ENCODE data around the gene FGR.
"Not testable (repeated sequence)": the region's sequence is repeated elsewhere in the genome, so short reads cannot be mapped to it uniquely, and the experiment has no call there.

Gene FGR

DNA sequence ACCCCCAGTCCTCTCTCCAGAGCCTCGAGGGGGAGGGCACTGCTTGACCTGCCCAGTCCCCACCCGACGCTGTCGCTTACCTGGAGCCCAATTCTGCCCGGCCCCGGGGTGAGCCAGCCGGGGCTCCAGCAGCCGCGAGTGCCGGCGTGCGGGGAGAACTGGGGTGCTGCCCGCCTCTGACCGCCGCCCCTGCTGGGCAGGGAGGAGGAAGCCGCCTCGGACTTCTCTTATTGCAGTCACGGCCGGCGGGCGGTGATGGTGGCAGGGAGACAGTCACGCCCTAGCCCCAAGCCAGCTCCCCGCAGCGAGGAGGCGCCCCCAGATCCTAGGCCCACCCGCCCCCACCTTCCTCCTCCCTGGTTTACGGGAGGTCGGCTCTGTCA, at the start of gene FGR:
Gene FGR (minus strand): TSS at position 201 of the 383 bp plus-strand sequence. CDS start 11,269 bp downstream, outside the sequence.
- no peak for DNase-seq

DNA sequence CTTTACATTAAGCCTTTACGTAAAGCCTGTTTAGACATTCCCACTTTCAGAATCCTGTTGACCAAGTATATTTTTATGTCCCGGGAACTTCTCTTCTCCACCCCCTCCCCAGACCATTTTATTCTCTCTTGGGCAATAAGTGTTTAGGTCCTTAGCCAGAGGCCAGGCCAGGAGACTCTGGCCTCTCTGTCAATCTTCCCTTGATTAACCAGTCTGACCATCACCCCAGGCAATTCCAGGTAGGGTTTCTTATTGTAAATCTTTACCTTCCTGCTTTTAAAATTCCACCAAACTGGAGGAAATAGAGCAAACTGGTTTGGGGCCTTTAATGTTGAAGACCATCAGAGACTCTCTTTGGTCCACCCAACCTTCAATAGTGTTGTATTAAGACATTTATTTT, 49.2 kb upstream of the FGR start:
- DNase-seq: no peak

DNA sequence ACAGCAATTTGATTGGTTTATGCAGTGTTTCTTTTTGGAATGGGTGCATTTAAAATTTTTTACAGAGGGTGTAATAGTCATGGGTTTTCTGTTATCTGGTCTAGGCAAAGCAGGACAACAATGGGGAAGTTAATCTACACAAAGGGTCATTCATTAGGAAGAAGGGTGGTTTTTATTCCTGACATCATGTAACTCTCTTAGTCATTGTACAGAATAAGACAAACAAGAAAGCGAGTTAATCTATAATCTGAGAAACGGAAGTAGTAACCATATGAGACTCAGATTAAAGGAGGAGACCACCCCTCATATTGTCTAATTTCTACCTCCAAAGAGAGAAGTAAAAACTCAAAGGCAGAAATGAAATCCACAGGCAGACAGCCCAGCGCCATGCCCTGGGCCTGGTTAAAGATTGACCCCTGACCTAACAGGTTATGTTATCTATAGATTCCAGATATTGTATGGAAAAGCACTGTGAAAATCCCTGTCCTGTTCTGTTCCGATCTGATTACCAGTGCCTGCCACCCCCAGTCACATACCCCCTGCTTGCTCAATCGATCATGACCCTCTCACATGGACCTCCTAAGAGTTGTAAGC, 47.5 kb upstream of the FGR start:
- no peak for DNase-seq

DNA sequence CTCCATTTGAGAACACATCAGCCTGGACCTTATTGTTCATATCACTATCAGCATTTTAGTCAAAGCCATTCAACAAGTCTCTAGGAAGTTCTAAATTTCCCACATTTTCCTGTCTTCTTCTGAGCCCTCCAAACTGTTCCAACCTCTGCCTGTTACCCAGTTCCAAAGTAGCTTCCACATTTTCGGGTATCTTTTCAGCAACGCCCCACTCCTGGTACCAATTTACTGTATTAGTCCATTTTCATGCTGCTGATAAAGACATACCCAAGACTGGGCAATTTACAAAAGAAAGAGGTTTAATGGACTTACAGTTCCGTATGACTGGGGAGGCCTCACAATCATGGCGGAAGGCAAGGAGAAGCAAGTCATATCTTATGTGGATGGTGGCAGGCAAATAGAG, 46.6 kb upstream of the FGR start:
- DNase-seq: not testable (repeated sequence)

DNA sequence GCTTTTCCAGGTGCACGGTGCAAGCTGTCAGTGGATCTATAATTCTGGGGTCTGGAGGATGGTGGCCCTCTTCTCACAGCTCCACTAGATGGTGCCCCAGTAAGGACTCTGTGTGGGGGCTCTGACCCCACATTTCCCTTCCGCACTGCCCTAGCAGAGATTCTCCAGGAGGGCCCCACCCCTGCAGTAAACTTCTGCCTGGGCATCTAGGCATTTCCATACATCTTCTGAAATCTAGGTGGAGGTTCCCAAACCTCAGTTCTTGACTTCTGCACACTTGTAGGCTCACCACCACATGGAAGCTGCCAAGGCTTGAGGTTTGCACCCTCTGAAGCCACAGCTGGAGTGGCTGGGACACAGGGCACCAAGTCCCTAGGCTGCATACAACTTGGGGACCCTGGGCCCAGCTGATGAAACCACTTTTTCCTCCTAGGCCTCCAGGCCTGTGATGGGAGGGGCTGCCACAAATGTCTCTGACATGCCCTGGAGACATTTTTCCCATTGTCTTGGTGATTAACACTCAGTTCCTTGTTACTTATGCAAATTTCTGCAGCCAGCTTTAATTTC, 45.3 kb upstream of the FGR start:
- not testable (repeated sequence) for DNase-seq

DNA sequence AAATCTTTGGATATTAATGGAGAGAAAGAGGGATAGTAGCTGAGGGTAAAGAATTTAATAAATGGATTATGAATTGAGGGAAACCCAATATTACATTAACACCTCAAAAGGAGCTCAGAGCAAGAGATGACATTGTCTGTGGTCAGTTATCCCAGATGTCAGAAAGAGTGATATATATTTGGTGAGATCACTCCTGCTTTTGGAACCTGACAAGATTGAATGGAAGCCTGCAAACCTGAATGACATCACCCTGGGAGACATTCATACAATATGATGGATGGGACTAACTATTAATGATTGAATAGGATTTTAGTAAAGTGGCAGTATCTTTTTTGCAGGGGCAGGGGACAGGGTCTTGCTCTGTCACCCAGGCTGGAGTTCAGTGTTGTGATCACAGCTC, 43.8 kb upstream of the FGR start:
- DNase-seq: peak; percentile 6

DNA sequence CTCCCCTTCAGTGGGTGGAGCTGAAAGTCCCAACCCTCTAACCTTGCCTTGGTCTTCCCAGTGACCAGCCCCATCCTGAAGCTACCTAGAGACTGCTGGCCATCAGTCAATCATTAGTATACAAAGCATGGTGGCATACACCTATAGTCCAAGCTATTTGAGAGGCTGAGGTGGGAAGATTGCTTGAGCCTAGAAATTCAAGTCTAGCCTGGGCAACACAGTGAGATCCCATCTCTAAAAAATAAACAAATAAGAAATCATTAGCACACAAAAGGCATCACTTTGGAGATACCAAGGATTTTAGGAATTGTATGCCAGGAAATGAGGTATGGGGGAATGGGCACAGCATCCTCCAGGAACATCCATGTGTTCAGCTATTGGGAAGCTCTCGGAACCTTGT, 41.4 kb upstream of the FGR start:
- DNase-seq: no peak

DNA sequence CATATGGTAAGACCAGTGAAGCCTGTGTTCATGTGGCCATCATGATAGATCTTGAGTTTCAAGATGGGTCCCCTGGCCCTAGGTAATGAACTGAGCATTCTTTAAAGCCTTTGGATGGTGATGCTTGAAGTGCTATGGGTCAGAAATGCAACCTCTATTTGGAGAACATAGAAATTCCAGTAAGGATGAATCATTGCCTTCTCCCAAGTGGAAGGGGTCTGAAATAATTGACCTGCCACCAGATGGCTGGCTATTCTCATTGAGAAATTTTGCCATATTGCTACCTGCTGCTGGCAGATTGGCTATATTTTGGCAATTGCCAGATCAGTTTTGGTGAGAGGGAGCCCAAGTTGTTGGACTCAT, 37.7 kb upstream of the FGR start:
- peak; percentile 21 for DNase-seq

DNA sequence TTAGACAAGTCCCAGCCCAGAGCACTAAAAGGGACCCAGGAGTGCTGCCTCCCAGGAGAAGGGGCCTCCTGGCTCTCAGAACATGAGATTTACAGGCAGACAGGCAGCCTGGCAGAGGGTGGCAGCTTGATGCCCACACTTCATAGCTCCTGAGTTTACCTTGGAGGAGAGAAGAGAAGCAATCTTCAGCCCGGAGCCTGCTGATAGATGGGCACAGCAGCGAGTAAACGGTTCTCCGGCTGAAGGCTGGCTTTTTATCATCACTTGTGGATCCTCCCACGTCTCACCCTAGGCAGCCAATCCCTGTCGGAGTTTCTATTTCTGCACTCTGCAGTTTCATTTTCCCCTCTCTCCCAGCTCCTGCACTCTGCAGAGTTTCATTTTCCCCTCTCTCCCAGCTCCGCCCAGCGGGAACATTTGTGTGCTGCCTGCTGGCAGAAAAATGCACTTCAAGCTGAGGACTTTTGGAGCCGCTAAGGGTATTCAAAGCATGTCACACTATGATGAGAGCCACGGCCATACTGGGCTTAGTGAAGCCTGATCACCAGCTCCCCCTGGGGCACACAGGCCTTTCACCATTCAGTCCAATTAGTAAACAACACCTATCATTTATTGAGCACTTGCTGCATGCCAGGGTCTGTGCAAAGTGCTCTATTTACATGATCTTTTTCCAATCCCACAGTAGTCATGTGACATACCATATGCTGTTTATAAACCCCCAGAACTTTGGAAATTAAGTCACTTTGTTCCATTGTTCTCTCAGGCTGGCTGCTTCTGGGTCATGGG, 37.2 kb upstream of the FGR start, which contains the start of gene IFI6:
Gene IFI6 (minus strand): TSS at position 229 of the 786 bp plus-strand sequence. CDS start 2,878 bp downstream, outside the sequence.
- DNase-seq: peak; percentile 98

DNA sequence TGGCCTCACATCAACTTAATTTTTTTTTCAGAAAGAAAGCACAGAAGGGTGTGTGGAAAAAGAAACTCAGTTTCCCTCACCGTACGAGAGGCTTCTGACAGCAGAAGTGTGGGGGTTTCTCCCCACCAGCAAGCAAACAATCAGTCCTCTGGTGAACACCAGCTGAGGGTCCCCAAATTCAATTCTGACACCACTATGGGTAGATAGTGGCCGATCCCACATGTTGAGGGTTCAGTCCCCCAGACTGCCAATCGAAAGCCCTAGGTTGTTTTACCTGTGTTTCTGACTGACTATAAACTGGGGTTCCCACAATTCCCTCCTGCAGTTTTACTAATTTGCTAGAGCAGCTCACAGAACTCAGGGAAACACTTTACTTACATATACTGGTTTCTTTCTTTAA, 34.9 kb upstream of the FGR start:
- no peak for DNase-seq

DNA sequence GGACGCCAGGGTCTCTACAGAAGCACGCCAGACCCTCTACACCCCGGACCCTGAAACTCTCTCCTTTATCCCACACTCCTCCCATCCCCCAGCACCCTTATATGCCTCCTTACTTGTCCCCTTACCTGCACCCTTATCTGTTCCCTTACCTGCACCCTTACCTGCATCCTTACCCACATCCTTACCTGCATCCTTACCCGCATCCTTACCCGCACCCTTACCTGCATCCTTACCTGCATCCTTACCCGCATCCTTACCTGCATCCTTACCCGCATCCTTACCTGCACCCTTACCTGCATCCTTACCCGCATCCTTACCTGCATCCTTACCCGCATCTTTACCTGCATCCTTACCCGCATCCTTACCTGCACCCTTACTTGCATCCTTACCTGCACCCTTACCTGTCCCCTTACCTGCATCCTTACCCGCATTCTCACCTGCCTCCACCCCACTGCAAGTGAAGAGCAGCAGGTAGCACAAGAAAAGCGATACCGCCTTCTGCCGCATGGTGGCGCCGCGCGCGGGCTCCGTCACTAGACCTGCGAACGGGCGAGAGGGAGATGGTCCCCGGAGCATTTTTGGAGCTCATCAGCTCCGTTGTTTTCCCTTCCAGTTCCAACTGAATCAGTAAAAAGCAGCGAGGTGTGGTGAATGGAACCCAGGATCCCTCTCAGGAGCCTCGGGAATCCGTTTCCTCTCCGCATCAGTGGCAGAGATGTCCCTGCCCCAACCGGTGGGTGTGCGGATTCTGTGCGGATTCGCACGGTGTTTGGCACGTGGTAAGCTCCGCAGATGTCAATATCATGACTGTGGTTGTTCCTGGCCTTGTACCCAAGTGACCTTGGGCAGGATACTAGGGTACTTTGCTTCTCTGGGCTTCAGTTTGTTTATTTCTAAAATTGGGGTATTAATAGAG, 34.1 kb upstream of the FGR start:
- peak; percentile 52 for DNase-seq

DNA sequence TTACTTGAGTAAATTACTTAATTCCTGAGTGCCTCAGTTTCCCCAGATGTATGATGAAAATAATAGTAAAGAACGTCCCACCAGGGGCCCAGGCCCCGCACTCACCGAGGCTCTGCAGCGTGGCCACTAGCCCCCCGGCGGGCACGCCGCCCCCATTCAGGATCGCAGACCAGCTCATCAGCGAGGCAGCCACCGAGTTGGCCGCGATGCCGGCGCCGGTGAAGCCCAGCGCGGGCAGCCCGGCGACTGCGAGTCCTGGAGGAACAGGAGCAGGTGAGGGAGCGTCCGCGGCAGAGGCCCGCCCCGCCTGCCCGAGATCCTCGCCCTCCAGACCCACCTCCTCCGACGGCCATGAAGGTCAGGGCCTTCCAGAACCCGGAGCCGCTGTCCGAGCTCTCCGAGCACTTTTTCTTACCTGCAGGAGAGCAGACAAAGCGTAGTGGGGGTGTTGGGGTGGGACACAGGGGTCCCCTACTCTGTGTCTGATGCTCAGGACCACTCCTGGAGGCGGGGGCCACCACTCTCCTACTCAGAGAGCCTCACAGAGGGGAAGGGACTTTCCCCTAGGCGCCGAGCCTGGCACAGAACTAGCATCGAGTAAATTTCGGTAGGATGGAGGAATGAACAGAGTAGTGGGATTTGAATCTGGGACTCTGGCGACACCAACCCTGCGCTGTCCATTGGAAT, 33.3 kb upstream of the FGR start:
- no peak for DNase-seq

DNA sequence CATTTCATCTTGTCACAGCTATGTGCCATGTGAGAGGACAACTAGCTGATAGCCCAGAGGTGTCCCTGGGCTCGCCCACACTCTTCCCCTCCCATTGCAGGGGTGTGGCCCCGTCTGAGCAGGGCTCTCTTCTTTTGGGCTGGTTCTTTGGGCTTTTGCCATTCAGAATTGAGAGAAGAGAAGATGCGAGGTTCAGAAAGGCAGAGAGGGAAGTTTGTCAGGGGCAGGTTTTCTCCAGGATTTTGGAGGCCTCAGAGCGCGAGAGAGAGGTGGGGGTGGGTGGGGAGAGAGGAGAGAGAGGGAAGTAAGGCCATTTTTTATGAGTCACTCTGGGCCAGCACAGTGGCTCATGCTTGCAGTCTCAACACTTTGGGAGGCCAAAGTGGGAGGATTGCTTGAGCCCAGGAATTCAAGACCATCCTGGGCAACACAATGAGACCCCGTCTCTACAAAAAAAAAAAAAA, 31.8 kb upstream of the FGR start:
- no peak for DNase-seq

DNA sequence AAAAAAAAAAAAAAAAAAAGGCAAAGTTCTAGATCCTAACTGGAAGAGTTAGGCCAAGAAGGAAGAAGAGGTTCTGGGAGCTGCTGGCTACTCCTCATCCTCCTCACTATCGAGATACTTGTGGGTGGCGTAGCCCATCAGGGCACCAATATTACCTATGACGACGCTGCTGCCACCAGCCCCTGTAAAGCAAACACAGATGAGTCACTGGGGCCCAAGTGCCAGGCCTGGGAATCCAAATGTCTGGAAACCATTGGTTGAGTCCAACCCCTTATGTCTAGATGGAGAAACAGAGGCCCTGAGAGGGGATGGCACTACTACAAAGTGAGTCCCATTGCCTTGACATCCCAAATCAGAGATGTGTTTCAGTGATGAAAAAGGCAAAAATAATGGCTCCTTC, 31.3 kb upstream of the FGR start:
- DNase-seq: no peak

DNA sequence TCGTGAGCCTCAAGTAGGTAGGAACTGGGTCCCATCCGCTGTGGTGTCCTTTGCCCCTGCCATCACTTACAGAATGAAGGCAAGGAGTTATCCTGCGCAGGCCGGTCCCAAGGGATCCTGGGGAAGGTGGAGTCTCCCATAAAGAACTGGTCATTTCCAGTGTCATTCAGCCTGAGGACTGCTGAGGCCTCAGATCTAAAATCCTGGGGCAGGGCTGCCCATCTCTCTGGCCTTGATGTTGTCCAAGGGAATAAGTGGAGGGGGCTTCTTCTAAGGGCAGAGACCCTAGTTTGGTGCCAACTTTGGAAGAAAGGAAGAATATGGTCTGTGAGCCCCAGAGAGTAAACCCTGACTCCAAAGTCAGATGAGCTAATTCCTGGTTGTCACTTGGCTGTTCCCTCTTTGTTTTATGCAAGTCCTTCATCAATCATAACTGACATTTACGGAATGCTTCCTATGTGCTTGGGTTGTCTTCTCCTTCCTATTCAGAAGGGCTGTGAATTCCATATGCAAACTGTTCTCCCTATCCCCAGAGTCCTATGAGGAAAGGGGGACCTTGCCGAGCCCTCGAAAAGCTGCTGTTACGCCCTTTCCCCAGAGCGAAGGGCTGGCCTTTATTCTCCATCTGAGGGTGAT, 30.1 kb upstream of the FGR start:
- no peak for DNase-seq

DNA sequence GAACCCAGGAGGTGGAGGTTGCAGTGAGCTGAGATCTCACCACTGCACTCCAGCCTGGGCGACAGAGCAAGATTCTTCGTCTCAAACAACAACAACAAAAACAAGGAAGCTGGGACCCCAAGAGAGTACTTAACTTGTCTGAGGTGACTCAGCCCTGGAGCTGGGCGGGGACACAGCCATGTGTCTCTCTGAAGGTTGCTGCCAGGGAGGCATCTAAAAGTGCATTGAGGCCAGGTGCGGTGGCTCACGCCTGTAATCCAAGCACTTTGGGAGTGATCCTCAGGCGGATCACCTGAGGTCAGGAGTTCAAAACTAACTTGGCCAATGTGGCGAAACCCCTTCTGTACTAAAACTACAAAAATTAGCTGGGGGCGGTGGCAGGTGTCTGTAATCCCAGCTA, 29.3 kb upstream of the FGR start:
- DNase-seq: no peak

DNA sequence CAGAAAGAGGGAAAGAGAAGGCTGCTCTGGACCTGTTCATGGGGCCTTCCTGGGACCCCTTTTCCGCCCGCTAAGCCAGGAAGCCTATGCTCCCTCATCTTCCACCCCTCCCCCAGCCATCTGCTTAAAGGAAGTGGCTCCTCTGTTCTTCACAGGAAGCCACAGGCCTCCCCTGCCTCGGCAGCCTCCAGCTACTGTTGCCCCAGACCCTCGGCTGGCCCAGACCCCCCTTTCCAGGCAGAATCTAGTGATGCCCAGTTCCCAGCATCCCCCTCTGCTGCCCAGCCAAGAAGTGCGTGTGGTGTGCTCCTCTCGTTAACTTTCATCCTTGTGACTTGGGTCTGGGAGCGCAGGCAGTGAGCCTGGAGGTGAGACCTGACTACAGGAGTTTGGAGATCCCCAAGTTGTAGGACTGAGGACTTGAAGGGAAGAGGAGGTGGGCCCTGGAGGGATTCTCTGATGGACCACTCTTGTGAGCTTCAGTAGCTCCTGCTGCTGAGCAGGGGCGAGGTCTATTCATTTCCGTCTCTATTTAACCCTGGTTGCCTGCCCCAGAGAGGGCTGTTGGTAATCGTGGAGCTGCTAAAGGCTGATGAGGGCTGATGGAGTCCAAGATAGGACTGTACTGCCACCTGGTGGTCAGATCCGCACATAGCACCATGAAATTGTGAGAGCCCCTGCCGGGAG, 27.9 kb upstream of the FGR start:
- peak; percentile 74 for DNase-seq

DNA sequence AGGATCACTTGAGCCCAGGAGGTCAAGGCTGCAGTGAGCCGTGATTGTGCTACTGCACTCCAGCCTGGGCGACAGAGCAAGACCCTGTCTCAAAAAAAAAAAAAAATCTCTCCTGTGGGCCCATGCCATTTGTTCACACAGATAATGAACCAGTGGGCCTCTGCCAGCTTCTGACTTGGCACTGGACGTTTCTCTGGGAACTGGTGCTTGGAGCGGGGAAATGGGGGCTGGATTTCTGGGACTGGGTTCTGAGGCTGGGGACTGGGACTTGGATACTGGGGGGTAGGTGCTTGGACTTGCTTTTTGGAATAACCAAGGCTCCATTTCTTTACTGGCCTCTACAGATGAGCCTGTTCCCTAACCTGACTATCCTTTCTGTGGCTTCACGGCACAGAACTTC, 27.3 kb upstream of the FGR start:
- no peak for DNase-seq

DNA sequence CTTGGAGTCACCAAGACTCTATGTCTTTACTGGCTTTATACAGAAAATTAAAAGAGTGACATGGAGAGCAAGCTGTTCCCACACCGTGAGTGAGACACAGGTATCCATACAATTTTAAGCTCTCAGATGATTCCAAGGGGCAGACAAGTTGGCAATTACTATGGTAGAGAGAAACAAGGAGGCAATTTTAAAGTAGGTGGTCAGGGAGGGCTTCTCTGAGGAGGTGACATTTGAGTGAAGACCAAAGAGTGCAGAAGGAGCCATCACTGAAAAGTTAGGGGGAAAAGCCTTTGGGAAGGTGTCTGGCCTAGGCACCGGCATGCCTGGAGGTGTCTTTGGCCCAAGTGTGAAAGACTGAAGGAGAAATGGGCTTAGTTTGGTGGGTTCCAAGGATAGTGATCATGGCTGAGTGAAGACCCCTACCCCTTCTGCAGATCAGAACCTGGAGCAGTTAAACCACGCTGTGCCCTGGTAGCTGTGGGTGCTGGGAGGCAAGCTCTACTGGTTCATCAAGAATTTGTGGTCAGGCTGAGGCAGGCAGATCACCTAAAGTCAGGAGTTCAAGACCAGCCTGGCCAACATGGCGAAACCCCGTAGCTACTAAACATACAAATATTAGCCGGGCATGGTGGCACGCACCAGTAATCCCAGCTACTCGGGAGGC, 26.6 kb upstream of the FGR start:
- DNase-seq: no peak

DNA sequence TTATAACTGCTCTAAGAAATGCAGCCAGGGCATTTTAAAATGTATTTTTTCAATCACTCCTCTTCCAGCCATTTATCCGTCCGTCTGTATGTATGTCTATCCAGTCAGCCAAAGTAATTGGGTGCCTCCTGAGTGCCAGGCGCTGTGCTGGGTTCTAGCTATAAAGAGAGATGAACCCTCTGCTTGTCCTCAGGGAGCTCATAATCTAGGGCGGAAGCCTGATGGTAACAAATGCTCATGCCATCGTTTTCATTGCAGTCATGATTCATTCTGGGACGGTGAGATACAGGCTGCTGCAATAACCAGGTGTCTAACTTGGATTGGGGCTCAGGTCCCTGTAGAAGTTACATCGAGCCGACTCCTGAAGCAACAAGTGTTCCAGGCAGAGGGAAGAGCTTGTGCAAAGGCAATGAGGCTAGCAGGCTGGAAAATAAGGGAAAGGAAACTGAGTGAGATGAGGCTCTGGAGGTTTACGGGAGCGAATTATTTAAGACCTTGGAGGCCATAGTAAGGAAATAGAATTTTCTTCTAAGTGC, 25.4 kb upstream of the FGR start:
- no peak for DNase-seq

Data from kidney glomerular epithelial cell (primary cell).